Measurements from ENCODE around the gene MATN3. TPM values are rescaled to one million over a fixed set of nuclear protein-coding genes. Genes with fewer than 3 reads are reported as not detected.

Gene MATN3, protein sequence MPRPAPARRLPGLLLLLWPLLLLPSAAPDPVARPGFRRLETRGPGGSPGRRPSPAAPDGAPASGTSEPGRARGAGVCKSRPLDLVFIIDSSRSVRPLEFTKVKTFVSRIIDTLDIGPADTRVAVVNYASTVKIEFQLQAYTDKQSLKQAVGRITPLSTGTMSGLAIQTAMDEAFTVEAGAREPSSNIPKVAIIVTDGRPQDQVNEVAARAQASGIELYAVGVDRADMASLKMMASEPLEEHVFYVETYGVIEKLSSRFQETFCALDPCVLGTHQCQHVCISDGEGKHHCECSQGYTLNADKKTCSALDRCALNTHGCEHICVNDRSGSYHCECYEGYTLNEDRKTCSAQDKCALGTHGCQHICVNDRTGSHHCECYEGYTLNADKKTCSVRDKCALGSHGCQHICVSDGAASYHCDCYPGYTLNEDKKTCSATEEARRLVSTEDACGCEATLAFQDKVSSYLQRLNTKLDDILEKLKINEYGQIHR
- 5.1 TPM for total RNA-seq

DNA sequence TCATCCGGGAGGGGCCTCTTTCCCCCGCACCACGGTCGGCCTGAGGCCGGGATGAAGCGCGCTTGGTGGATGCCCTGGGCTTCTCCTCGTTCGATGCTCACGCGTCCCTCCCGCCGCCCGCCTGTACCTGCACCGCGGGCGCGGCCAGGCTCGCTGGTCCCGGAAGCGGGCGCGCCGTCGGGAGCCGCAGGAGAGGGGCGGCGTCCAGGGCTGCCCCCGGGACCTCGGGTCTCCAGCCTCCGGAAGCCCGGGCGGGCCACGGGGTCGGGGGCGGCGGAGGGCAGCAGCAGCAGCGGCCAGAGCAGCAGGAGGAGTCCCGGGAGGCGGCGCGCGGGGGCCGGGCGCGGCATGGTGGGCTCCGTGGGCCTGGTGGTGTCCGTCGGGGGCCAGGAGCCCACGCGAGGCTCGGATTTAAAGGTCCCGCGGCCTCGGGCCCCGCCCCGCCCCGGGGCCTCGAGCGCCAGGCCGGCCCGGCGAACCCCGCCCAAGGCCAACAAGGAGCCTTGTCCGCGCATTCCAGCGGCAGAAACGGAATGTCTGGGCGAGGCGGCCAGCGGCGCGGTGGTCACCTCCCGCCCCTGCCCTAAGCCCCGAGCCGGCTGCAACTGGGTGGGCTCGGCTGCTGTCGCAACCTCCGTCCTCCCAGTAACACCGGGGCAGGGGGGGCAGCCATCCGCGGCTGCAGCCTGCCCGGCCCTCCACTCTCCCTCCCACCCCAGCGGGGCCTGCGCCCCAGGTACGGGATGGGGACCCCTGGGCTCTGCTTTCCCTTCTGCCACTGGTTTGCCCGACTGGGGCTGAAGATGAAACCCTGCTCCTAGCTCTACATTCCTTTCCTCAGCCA, at the start of gene MATN3:
Gene MATN3, minus strand, starts transcription at position 387 of the 844 bp plus-strand sequence. Its CDS starts 37 bp downstream, at position 350.

DNA sequence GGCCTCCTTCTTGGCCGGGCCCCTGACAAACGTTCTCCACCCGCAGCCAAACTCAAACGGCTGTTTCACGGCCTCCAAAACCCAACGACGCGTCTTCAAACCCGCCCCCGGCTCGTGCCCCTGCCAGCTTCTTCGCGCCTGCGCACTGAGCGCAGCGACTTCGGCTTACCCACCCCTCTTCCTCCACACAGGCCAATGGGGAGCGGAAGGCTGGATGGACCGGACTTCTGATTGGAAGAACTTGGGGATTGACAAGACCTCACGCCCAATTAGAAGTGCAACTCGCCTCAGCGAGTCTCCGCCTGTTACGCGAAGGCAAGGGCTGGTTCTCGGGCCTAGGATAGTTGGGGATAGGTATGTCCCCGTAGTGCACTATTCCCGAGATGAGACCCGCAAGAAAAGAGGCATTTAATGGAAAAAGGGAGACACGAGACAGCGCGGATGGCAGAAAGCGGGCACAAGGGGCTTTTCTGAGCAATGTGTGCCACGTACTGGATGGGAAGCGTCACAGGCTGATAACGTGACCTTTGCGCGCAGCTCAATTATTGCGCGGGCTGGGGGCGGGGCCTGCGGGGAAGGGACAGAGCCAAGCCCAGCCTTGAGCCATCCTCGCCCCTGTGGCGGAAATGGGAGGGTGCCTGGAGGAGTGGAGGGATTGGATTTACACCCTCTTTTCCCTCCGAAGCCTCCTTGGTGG, 39.2 kb upstream of the MATN3 start, which contains the start of gene LAPTM4A:
Gene LAPTM4A, minus strand, starts transcription at position 97 of the 697 bp plus-strand sequence. CDS start 108 bp downstream, outside the sequence.

DNA sequence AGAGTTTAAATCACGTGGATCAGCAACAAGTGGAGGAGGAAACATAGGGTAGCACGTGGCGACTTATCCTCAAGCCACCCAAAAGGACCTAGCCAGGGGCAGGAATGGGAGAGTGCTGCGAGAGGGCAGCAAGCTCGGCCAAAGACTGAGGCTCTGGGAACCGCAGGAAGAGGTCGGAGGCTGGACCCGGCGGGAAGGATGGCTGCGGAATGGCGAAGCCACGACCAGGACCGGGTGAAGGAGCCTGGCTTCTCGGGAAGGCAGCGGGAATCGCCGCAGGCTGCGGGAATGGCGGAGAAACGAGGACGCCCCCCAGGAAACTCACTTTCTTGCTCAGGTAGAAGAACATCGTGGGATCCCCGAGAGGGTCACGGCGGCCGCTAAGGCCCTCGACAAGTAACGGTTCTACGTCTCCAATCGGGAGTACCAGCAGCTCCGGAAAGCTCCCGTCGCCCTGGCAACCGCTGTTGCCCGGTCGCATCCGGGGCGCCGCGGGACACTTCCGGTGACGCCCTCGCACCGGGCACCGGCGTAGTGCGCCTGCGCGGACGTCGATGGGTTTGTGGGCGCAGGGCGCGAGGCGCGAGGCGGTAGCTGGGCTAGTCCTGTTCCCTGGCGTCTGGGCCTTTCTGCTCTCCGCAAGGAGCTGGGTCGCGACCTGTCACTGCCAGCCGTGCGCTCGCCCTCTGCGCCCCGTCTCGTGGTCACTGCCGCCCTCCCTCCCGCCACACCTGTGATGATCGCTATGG, 22.6 kb downstream of the MATN3 start, which contains the start of gene WDR35:
Gene WDR35, minus strand, starts transcription at position 439 of the 749 bp plus-strand sequence. Its CDS starts 90 bp downstream, at position 349.

Other genes with a start within 250 kb of the MATN3 start
- 17.3 TPM for gene TTC32, start 110.7 kb downstream of the MATN3 start, total RNA-seq
- gene WDR35, start 22.6 kb downstream of the MATN3 start, total RNA-seq: 32.8 TPM
- 75.9 TPM for gene LAPTM4A, start 39.0 kb upstream of the MATN3 start, total RNA-seq
- 17.1 TPM for gene SDC1, start 212.5 kb upstream of the MATN3 start, total RNA-seq

Measured in diencephalon (tissue), 1 donor.